LNCaP clone FGC (cell line): ENCODE results near the gene NIM1K.

Experiments used
- DNase-seq: peaks from one replicate; pipeline ENCODE4 v3.0.0-alpha.2; 2011; ENCODE audit warnings: low read depth
- H3K4me3 ChIP-seq: 2 replicates; pipeline ENCODE4 v1.5.1; 2011; ENCODE audit warnings: mild to moderate bottlenecking, low read depth, low read length, control low read depth
- CTCF ChIP-seq: IDR thresholded peaks from 2 replicates; pipeline ENCODE4 v1.5.1; 2012; ENCODE audit warnings: mild to moderate bottlenecking; ENCODE audit not compliant: control insufficient read depth, insufficient read depth; ENCODE audit errors: extremely low read depth

The NIM1K gene

GRCh38 chr5:43275391-43275790 is 83.4 kb downstream of the NIM1K start:
- no peak for DNase-seq
- TF ChIP-seq CTCF, result no peak
- no peak overlapping the region for H3K4me3 ChIP-seq

GRCh38 chr5:43279548-43280274 is 87.7 kb downstream of the NIM1K start:
- no peak for DNase-seq
- H3K4me3 ChIP-seq, result no peak overlapping the region
- TF ChIP-seq CTCF, result no peak

- H3K4me3 ChIP-seq, result no peak overlapping the region
- no peak for TF ChIP-seq CTCF
- no peak for DNase-seq
Measured at GRCh38 chr5:43281840-43282658, 90.0 kb downstream of the NIM1K start.

GRCh38 chr5:43286623-43287022 is 94.6 kb downstream of the NIM1K start:
- no peak overlapping the region for H3K4me3 ChIP-seq
- no peak for DNase-seq
- no peak for TF ChIP-seq CTCF

GRCh38 chr5:43287493-43287892 is 95.5 kb downstream of the NIM1K start:
- H3K4me3 ChIP-seq, result no peak overlapping the region
- no peak for DNase-seq
- no peak for TF ChIP-seq CTCF

GRCh38 chr5:43288269-43288831 is 96.3 kb downstream of the NIM1K start:
- TF ChIP-seq CTCF, result no peak
- DNase-seq, result no peak
- no peak overlapping the region for H3K4me3 ChIP-seq

- H3K4me3 ChIP-seq, result no peak overlapping the region
- no peak for TF ChIP-seq CTCF
- DNase-seq, result no peak
Measured at GRCh38 chr5:43290726-43291125, 98.7 kb downstream of the NIM1K start.
